H1 (cell line): ENCODE measurements around the gene HS6ST2. TPM values are rescaled to one million over a fixed set of nuclear protein-coding genes. Genes with fewer than 3 reads are reported as not detected.

Experiments
- GABPA ChIP-seq: IDR thresholded peaks from 2 replicates; pipeline ENCODE4 v1.6.1; 2011; ENCODE audit warnings: mild to moderate bottlenecking, low read length, moderate library complexity, borderline replicate concordance; ENCODE audit not compliant: insufficient read depth
- SUZ12 ChIP-seq: fragments of 200-600 bp; sonication (generic); IDR thresholded peaks from 2 replicates; pipeline ENCODE4 v1.6.1; 2012; ENCODE audit warnings: mild to moderate bottlenecking, inconsistent platforms, low read length, moderate library complexity, mixed read lengths
- polyA plus RNA-seq, 7 experiments: library from polyadenylated mRNA; depleted of rRNA in 3 of 7; stranded (reverse) in 5 of 7; unstranded in 2 of 7; fragments of >200 nt in 5 of 7; fragments of 200-250 nt in 2 of 7; gene quantifications; 1 replicate in 5 of 7; 2 replicates in 1 of 7; 4 replicates in 1 of 7; pipeline versions ENCODE4 v1.2.1 to v1.2.3, GENCODE V29; 2011 to 2013; ENCODE audit warnings: missing spikeins in 2 of 7, mixed read lengths in 2 of 7
- total RNA-seq: library from RNA; stranded (reverse); fragmentation: NEBNext Ultra II Directional; extraction: Animal tissue kit (Norgen Biotek cat#: 25700); gene quantifications from 2 replicates; pipeline ENCODE4 v1.2.1, GENCODE V29; 2021
- TF ChIP-seq, protein P1 (sequence below): IDR thresholded peaks from 2 replicates; pipeline ENCODE4 v1.6.1; 2012; ENCODE audit warnings: low read length, inconsistent platforms

HS6ST2 gene
- total and polyA plus RNA-seq, 2 of the 8 experiments (the other 6 are each of a cell fraction or from before 2014, with no cell fraction given), result 3.9 TPM

DNA sequence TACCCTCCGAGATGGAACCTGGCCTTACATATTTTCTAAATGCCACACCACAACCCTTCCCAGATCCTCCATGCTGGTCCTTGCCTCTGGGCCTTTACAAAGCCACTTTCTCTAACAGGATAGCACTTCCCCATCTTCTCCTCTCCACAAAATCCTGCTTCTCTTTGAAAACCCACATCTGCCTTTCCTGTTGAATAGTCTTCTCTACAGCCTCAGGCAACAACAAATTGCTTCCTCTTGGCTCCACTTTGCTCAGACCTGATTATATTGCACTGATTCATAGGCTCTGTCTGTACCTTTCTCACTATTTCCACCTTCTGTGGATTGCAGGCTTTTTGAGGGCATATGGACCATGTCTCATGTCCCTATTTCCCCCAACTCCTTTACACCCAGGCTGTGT lies 265.9 kb downstream of the HS6ST2 start (continued):
- TF ChIP-seq SUZ12 (no peak), GABPA (no peak)
- TF ChIP-seq, protein P1, sequence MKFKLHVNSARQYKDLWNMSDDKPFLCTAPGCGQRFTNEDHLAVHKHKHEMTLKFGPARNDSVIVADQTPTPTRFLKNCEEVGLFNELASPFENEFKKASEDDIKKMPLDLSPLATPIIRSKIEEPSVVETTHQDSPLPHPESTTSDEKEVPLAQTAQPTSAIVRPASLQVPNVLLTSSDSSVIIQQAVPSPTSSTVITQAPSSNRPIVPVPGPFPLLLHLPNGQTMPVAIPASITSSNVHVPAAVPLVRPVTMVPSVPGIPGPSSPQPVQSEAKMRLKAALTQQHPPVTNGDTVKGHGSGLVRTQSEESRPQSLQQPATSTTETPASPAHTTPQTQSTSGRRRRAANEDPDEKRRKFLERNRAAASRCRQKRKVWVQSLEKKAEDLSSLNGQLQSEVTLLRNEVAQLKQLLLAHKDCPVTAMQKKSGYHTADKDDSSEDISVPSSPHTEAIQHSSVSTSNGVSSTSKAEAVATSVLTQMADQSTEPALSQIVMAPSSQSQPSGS, result no peak
